Naive thymus-derived CD4-positive, alpha-beta T cell (primary cell): ENCODE results near the gene SIGLEC7. TPM values are rescaled to one million over a fixed set of nuclear protein-coding genes. Genes with fewer than 3 reads are reported as not detected.

ENCODE experiments used
- ATAC-seq: fragments of 150-1000 bp; cut with Tn5 transposase; 2 replicates; pipeline ENCODE4 v1.10.0; 2021; ENCODE audit warnings: mild to moderate bottlenecking, moderate library complexity
- CTCF ChIA-PET: fragments of 350-600 bp; sonication (Branson Sonifier 250); formaldehyde crosslinking; loops from one replicate; lab custom pipeline; 2021; ENCODE audit warnings: antibody characterized with exemption; lab: Charles Lee
- POLR2A ChIA-PET: fragments of 350-600 bp; sonication (Branson Sonifier 250); formaldehyde crosslinking; loops from one replicate; lab custom pipeline; 2021; ENCODE audit warnings: antibody characterized with exemption, inconsistent platforms; lab: Charles Lee
- DNase-seq, 9 donors: peaks; one replicate each; pipeline versions ENCODE4 v3.0.0 to v3.0.0-alpha.2; 2020 to 2022; ENCODE audit warnings: mixed read lengths in 1 of 9
- H3K27ac ChIP-seq: one replicate; pipeline ENCODE4 v1.7.0; 2013; ENCODE audit warnings: mild to moderate bottlenecking, low read depth, low read length, moderate library complexity
- H3K27me3 ChIP-seq, 2 donors: one replicate each; pipeline ENCODE4 v1.7.0; 2013; ENCODE audit warnings: low read length in 2 of 2, mild to moderate bottlenecking in 2 of 2, moderate library complexity in 2 of 2; ENCODE audit not compliant: control insufficient read depth in 2 of 2, insufficient read depth in 2 of 2
- H3K36me3 ChIP-seq, 3 experiments: 1 replicate in 2 of 3; 2 replicates in 1 of 3; pipeline ENCODE4 v1.7.0; 2013; ENCODE audit warnings: low read length in 3 of 3, mild to moderate bottlenecking in 3 of 3, moderate library complexity in 1 of 3; ENCODE audit not compliant: insufficient read depth in 3 of 3, control insufficient read depth in 2 of 3
- H3K4me1 ChIP-seq, 2 donors: one replicate each; pipeline ENCODE4 v1.7.0; 2013; ENCODE audit warnings: low read length in 2 of 2, mild to moderate bottlenecking in 2 of 2, moderate library complexity in 1 of 2; ENCODE audit not compliant: control insufficient read depth in 2 of 2, insufficient read depth in 2 of 2
- H3K4me3 ChIP-seq: 2 replicates; pipeline ENCODE4 v1.7.0; 2013; ENCODE audit warnings: mild to moderate bottlenecking, low read length
- H3K9me3 ChIP-seq, 3 experiments: 1 replicate in 2 of 3; 2 replicates in 1 of 3; pipeline ENCODE4 v1.7.0; 2013; ENCODE audit warnings: low read length in 3 of 3; ENCODE audit not compliant: control insufficient read depth in 2 of 3
- H3K27ac Mint-ChIP-seq, 9 donors: one replicate each; pipeline ENCODE4 v1.8.0; 2020 to 2022; ENCODE audit warnings: mixed read lengths in 9 of 9, mild to moderate bottlenecking in 8 of 9, moderate library complexity in 5 of 9, inconsistent platforms in 2 of 9
- H3K27me3 Mint-ChIP-seq, 5 donors: one replicate each; pipeline ENCODE4 v1.8.0; 2021 to 2022; ENCODE audit warnings: mixed read lengths in 5 of 5, mild to moderate bottlenecking in 1 of 5
- H3K36me3 Mint-ChIP-seq, 5 donors: one replicate each; pipeline ENCODE4 v1.8.0; 2020 to 2022; ENCODE audit warnings: mixed read lengths in 5 of 5, mild to moderate bottlenecking in 3 of 5, inconsistent platforms in 1 of 5
- H3K4me1 Mint-ChIP-seq, 7 donors: one replicate each; pipeline ENCODE4 v1.8.0; 2020 to 2022; ENCODE audit warnings: mixed read lengths in 7 of 7, mild to moderate bottlenecking in 3 of 7, inconsistent platforms in 1 of 7
- H3K4me3 Mint-ChIP-seq, 10 donors: one replicate each; pipeline ENCODE4 v1.8.0; 2020 to 2022; ENCODE audit warnings: mild to moderate bottlenecking in 10 of 10, mixed read lengths in 10 of 10, moderate library complexity in 6 of 10, inconsistent platforms in 2 of 10
- H3K9me3 Mint-ChIP-seq, 11 donors: one replicate each; pipeline ENCODE4 v1.8.0; 2020 to 2022; ENCODE audit warnings: mixed read lengths in 11 of 11, mild to moderate bottlenecking in 4 of 11, inconsistent platforms in 1 of 11, moderate library complexity in 1 of 11
- intact Hi-C, 2 donors: fragments of 100-400 bp; cut with micrococcal nuclease; formaldehyde crosslinking; loops; one replicate each; pipeline ENCODE4 v1.15.1; 2023
- polyA plus RNA-seq, 2 donors: library from polyadenylated mRNA; unstranded; fragments of 300-500 nt; fragmentation: Illumina TruSeq; gene quantifications; one replicate each; pipeline ENCODE4 v1.2.3, GENCODE V29; 2021
- total RNA-seq, 6 experiments: library from RNA in 5 of 6; stranded (reverse) in 5 of 6; gene quantifications; 1 replicate in 5 of 6; 2 replicates in 1 of 6; pipeline ENCODE4 v1.2.3 and lab custom pipeline; 2021 to 2026

Gene SIGLEC7
- total and polyA plus RNA-seq, 7 experiments from 2014 or later = 0.25 to 10.3 (median 0.68) TPM; not detected in 2

DNA sequence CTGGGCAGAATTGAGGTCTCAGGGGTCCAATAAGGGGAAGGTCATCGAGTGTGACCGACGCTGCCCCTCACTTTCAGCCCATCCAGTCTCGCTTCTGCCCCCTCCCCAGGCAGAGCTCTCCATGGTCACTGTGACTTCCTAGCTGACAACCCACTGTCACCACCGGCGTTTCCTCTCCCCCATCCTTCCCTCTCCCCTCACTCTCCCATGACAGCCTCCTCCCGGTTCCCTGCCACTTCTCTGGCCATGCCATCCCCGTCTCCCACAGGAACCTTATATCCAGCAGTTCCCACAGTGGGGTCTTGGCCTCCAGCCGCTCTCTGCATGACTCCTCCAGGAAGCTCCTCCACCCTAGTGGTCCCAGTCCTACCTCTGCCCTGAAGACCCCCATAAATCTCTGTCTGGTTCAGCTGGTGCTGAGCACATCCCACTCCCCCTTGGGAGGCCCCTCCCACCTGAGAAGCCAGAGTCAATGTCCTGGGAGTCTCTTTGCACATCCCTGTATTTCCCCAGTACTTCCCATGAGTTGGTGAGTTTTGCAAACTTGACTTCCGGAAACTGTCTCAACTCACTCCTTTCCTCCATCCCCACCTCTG is 58.1 kb downstream of the SIGLEC7 start:
- Mint-ChIP-seq H3K27ac (no peak overlapping the region), H3K4me3 (no peak overlapping the region), H3K27me3 (peaks cover 18 to 34% (median 22%) of the 10 kb centered on the region in 5 donors), H3K9me3 (peaks cover 0 to 1% (median 0%) of the 10 kb centered on the region in 11 donors), H3K4me1 (peaks cover 0 to 11% (median 0%) of the 10 kb centered on the region in 7 donors), H3K36me3 (no peaks in the 10 kb centered on the region)
- Histone ChIP-seq H3K27ac (no peak overlapping the region), H3K27me3 (no peaks in the 10 kb centered on the region), H3K4me3 (no peak overlapping the region), H3K9me3 (no peaks in the 10 kb centered on the region), H3K36me3 (no peaks in the 10 kb centered on the region), H3K4me1 (no peaks in the 10 kb centered on the region)
- POLR2A ChIA-PET = no interaction called here
- intact Hi-C loops = no loop called here
- DNase-seq (no peak), ATAC-seq (no peak)
- CTCF ChIA-PET = no interaction called here

- intact Hi-C loops = no loop called here
- Histone ChIP-seq H3K36me3 (no peaks in the 10 kb centered on the region), H3K27ac (no peak overlapping the region), H3K27me3 (no peaks in the 10 kb centered on the region), H3K4me3 (no peak overlapping the region), H3K9me3 (no peaks in the 10 kb centered on the region), H3K4me1 (no peaks in the 10 kb centered on the region)
- ChIA-PET POLR2A (no interaction called here), CTCF (no interaction called here)
- Mint-ChIP-seq H3K4me3 (no peak overlapping the region), H3K27me3 (peaks cover 18 to 32% (median 22%) of the 10 kb centered on the region in 5 donors), H3K27ac (no peak overlapping the region), H3K36me3 (no peaks in the 10 kb centered on the region), H3K9me3 (peaks cover 0 to 1% (median 0%) of the 10 kb centered on the region in 11 donors), H3K4me1 (peaks cover 0 to 6% (median 0%) of the 10 kb centered on the region in 7 donors)
- ATAC-seq (no peak), DNase-seq (no peak)
These were observed 59.6 kb downstream of the SIGLEC7 start for GRCh38 chr19:51201712-51202111.

Other genes with a start within 250 kb of the SIGLEC7 start
- not detected for gene KLK4, start 230.9 kb upstream of the SIGLEC7 start, total RNA-seq
- gene KLK4, start 230.9 kb upstream of the SIGLEC7 start, polyA plus RNA-seq = not detected
- not detected for gene KLK5, start 189.3 kb upstream of the SIGLEC7 start, total RNA-seq
- gene KLK5, start 189.3 kb upstream of the SIGLEC7 start, polyA plus RNA-seq = not detected
- not detected for gene KLK6, start 172.7 kb upstream of the SIGLEC7 start, total RNA-seq
- gene KLK6, start 172.7 kb upstream of the SIGLEC7 start, polyA plus RNA-seq = not detected
- gene KLK7, start 158.4 kb upstream of the SIGLEC7 start, total RNA-seq = not detected
- gene KLK7, start 158.4 kb upstream of the SIGLEC7 start, polyA plus RNA-seq = not detected
- gene KLK8, start 140.7 kb upstream of the SIGLEC7 start, total RNA-seq = not detected
- gene KLK8, start 140.7 kb upstream of the SIGLEC7 start, polyA plus RNA-seq = not detected
- not detected for gene KLK10, start 122.6 kb upstream of the SIGLEC7 start, total RNA-seq
- gene KLK10, start 122.6 kb upstream of the SIGLEC7 start, polyA plus RNA-seq = not detected
- not detected for gene KLK11, start 115.7 kb upstream of the SIGLEC7 start, total RNA-seq
- not detected for gene KLK11, start 115.7 kb upstream of the SIGLEC7 start, polyA plus RNA-seq
- gene KLK12, start 107.3 kb upstream of the SIGLEC7 start, total RNA-seq = not detected
- gene KLK12, start 107.3 kb upstream of the SIGLEC7 start, polyA plus RNA-seq = not detected
- not detected for gene KLK13, start 77.2 kb upstream of the SIGLEC7 start, total RNA-seq
- gene KLK13, start 77.2 kb upstream of the SIGLEC7 start, polyA plus RNA-seq = not detected
- gene KLK14, start 59.4 kb upstream of the SIGLEC7 start, total RNA-seq = under 1 TPM; 0.34 to 0.92 (median 0.66) TPM
- not detected for gene KLK14, start 59.4 kb upstream of the SIGLEC7 start, polyA plus RNA-seq
- 10 to 100 TPM in 3 of 5 experiments, 1 to 10 TPM in 2; 3.3 to 11.8 (median 10.5) TPM for gene CTU1, start 33.9 kb upstream of the SIGLEC7 start, total RNA-seq
- 1 to 10 TPM; 3.0 to 6.3 TPM for gene CTU1, start 33.9 kb upstream of the SIGLEC7 start, polyA plus RNA-seq
- gene SIGLEC9, start 17.4 kb upstream of the SIGLEC7 start, total RNA-seq = 10 to 100 TPM in 1 of 5 experiments, 1 to 10 TPM in 3, under 1 TPM in 1; 0.34 to 26.8 (median 2.2) TPM
- under 1 TPM; 0.46 to 0.69 TPM for gene SIGLEC9, start 17.4 kb upstream of the SIGLEC7 start, polyA plus RNA-seq
- gene CD33, start 82.8 kb downstream of the SIGLEC7 start, total RNA-seq = 10 to 100 TPM in 2 of 5 experiments, 1 to 10 TPM in 1, under 1 TPM in 2; 0.51 to 59.2 (median 5.0) TPM
- gene CD33, start 82.8 kb downstream of the SIGLEC7 start, polyA plus RNA-seq = not detected
- gene SIGLECL1, start 108.8 kb downstream of the SIGLEC7 start, total RNA-seq = not detected
- gene SIGLECL1, start 108.8 kb downstream of the SIGLEC7 start, polyA plus RNA-seq = not detected
- not detected for gene IGLON5, start 169.3 kb downstream of the SIGLEC7 start, total RNA-seq
- not detected for gene IGLON5, start 169.3 kb downstream of the SIGLEC7 start, polyA plus RNA-seq
- 1 to 10 TPM in 1 of 5 experiments, under 1 TPM in 3, not detected in 1; 0.13 to 1.1 (median 0.44) TPM for gene VSIG10L, start 199.8 kb downstream of the SIGLEC7 start, total RNA-seq
- not detected for gene VSIG10L, start 199.8 kb downstream of the SIGLEC7 start, polyA plus RNA-seq
- gene ETFB, start 224.1 kb downstream of the SIGLEC7 start, total RNA-seq = 10 to 100 TPM; 31.8 to 90.3 (median 47.1) TPM
- 10 to 100 TPM; 78.0 to 83.7 TPM for gene ETFB, start 224.1 kb downstream of the SIGLEC7 start, polyA plus RNA-seq
- gene CLDND2, start 226.7 kb downstream of the SIGLEC7 start, total RNA-seq = 10 to 100 TPM in 1 of 5 experiments, 1 to 10 TPM in 1, under 1 TPM in 1, not detected in 2; 0.32 to 13.3 (median 4.4) TPM
- gene CLDND2, start 226.7 kb downstream of the SIGLEC7 start, polyA plus RNA-seq = not detected
- 100 to 1,000 TPM in 1 of 5 experiments, 10 to 100 TPM in 2, 1 to 10 TPM in 2; 3.9 to 336 (median 62.3) TPM for gene NKG7, start 230.4 kb downstream of the SIGLEC7 start, total RNA-seq
- gene NKG7, start 230.4 kb downstream of the SIGLEC7 start, polyA plus RNA-seq = 1 to 10 TPM; 8.9 to 9.8 TPM
- gene LIM2, start 245.7 kb downstream of the SIGLEC7 start, total RNA-seq = 1 to 10 TPM in 1 of 5 experiments, not detected in 4; 1.2 TPM
- gene LIM2, start 245.7 kb downstream of the SIGLEC7 start, polyA plus RNA-seq = not detected
- gene C19orf84, start 248.3 kb downstream of the SIGLEC7 start, total RNA-seq = not detected
- gene C19orf84, start 248.3 kb downstream of the SIGLEC7 start, polyA plus RNA-seq = not detected